Measurements from ENCODE around the gene OR51B4. TPM values are rescaled to one million over a fixed set of nuclear protein-coding genes. Genes with fewer than 3 reads are reported as not detected.
"Not testable (repeated sequence)": the region's sequence is repeated elsewhere in the genome, so short reads cannot be mapped to it uniquely, and the experiment has no call there.

The OR51B4 gene
- not detected for polyA plus RNA-seq
- long read RNA-seq, donor 1 = 0 reads
- long read RNA-seq, donor 2 = 0 reads
- long read RNA-seq, donor 3 = 0 reads
- long read RNA-seq, donor 4 = 0 reads
- long read RNA-seq, donor 5 = 0 reads
- long read RNA-seq, donor 6 = 0 reads
- long read RNA-seq, donor 7 = 0 reads
- long read RNA-seq, donor 8 = 0 reads
- long read RNA-seq, donor 9 = 0 reads
- long read RNA-seq, donor 10 = 0 reads

DNA sequence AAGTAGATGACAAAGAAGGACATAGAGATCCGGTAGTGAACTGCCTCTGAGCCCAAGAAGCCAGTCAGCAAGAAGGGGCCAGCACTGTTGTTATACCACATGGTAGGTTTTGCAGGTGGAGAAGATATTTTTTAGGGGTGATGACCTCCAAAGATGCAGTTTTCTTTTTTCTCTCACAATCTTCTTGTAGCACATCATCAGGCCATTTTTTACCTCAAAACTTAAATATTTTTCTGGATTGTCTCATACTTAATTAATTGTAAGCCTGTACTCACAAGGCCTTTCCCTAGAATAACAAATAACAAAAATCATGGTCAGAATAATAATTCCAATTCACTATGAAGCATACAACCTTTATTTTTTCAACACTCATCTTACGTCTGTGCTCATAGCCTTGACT, at the start of gene OR51B4:
TSS of gene OR51B4 (minus strand) at position 101 of the 400 bp plus-strand sequence. CDS start at position 101, 0 bp downstream.
- no peaks in the 10 kb centered on the region for H3K27me3 ChIP-seq (ENCODE audit: control insufficient read depth in 3 of 3, insufficient read depth in 3 of 3, low read length in 3 of 3)
- no peak within 1 kb of the TSS for H3K27ac ChIP-seq (ENCODE audit: low read depth in 1 of 3, low read length in 2 of 3)
- FAIRE-seq (no peak), DNase-seq (no peak)
- no peaks in the 10 kb centered on the region for H3K36me3 ChIP-seq (ENCODE audit: control insufficient read depth in 3 of 3, insufficient read depth in 2 of 3, low read depth in 1 of 3, low read length in 3 of 3)
- no peaks in the 10 kb centered on the region for H3K9me3 ChIP-seq (ENCODE audit: control insufficient read depth in 2 of 2, insufficient read depth in 1 of 2, low read depth in 1 of 2, low read length in 1 of 2)
- H3K4me1 ChIP-seq (ENCODE audit: control insufficient read depth in 3 of 3, insufficient read depth in 2 of 3, low read depth in 1 of 3, low read length in 2 of 3) = no peaks in the 10 kb centered on the region
- no peak within 1 kb of the TSS for H3K4me3 ChIP-seq (ENCODE audit: low read depth in 1 of 3, low read length in 3 of 3)
- 86 to 90% (median 89%) methylated on average over 2 of the region's 2 CpGs for WGBS, 3 donors

- 31 to 44% (median 43%) methylated on average over 1 of the region's 1 CpG for WGBS, 3 donors
- FAIRE-seq (no peak), DNase-seq (no peak)
- Histone ChIP-seq H3K9me3 (ENCODE audit: control insufficient read depth in 2 of 2, insufficient read depth in 1 of 2, low read depth in 1 of 2, low read length in 1 of 2) (no peaks in the 10 kb centered on the region), H3K4me1 (ENCODE audit: control insufficient read depth in 3 of 3, insufficient read depth in 2 of 3, low read depth in 1 of 3, low read length in 2 of 3) (no peaks in the 10 kb centered on the region), H3K4me3 (ENCODE audit: low read depth in 1 of 3, low read length in 3 of 3) (no peak within 1 kb of the TSS), H3K27ac (ENCODE audit: low read depth in 1 of 3, low read length in 2 of 3) (no peak within 1 kb of the TSS), H3K36me3 (ENCODE audit: control insufficient read depth in 3 of 3, insufficient read depth in 2 of 3, low read depth in 1 of 3, low read length in 3 of 3) (no peaks in the 10 kb centered on the region), H3K27me3 (ENCODE audit: control insufficient read depth in 3 of 3, insufficient read depth in 3 of 3, low read length in 3 of 3) (no peaks in the 10 kb centered on the region)
These were observed 49.5 kb upstream of the OR51B4 start, which contains the start of gene OR51B6 for GRCh38 chr11:5351208-5351607. Gene OR51B6 (plus strand): TSS chr11:5351508. CDS start chr11:5351508, 0 bp downstream.

DNA sequence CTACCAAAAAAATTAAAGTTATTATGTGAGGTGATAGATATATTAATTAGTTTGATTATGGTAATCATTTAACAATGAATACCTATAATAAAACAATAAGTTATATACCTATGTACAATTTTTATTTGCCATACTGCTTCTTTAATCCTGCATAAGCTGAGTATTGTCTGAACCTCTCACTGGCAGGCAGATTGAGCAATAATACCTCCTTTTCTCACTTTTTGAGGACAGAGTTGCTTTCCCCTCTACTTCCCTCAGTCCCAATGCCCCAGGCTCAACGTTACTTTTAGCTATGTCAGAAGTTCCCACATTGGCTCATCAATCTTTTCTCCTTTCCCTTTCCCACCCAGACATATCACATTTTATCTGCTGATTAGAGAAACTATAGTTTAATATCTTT, 47.8 kb upstream of the OR51B4 start:
- Histone ChIP-seq H3K4me1 (ENCODE audit: control insufficient read depth in 3 of 3, insufficient read depth in 2 of 3, low read depth in 1 of 3, low read length in 2 of 3) (no peaks in the 10 kb centered on the region), H3K4me3 (ENCODE audit: low read depth in 1 of 3, low read length in 3 of 3) (no peak overlapping the region), H3K36me3 (ENCODE audit: control insufficient read depth in 3 of 3, insufficient read depth in 2 of 3, low read depth in 1 of 3, low read length in 3 of 3) (no peaks in the 10 kb centered on the region), H3K27me3 (ENCODE audit: control insufficient read depth in 3 of 3, insufficient read depth in 3 of 3, low read length in 3 of 3) (no peaks in the 10 kb centered on the region), H3K9me3 (ENCODE audit: control insufficient read depth in 2 of 2, insufficient read depth in 1 of 2, low read depth in 1 of 2, low read length in 1 of 2) (no peaks in the 10 kb centered on the region), H3K27ac (ENCODE audit: low read depth in 1 of 3, low read length in 2 of 3) (no peak overlapping the region)
- no peak for DNase-seq
- WGBS, 3 donors = 20 to 43% (median 42%) methylated on average over 1 of the region's 1 CpG
- no peak for FAIRE-seq

- H3K4me1 ChIP-seq (ENCODE audit: control insufficient read depth in 3 of 3, insufficient read depth in 2 of 3, low read depth in 1 of 3, low read length in 2 of 3) = no peaks in the 10 kb centered on the region
- no peaks in the 10 kb centered on the region for H3K36me3 ChIP-seq (ENCODE audit: control insufficient read depth in 3 of 3, insufficient read depth in 2 of 3, low read depth in 1 of 3, low read length in 3 of 3)
- no peak for DNase-seq
- FAIRE-seq = no peak
- WGBS, 3 donors = 15 to 41% (median 30%) methylated on average over 3 of the region's 3 CpGs
- H3K9me3 ChIP-seq (ENCODE audit: control insufficient read depth in 2 of 2, insufficient read depth in 1 of 2, low read depth in 1 of 2, low read length in 1 of 2) = no peaks in the 10 kb centered on the region
- no peaks in the 10 kb centered on the region for H3K27me3 ChIP-seq (ENCODE audit: control insufficient read depth in 3 of 3, insufficient read depth in 3 of 3, low read length in 3 of 3)
- no peak overlapping the region for H3K27ac ChIP-seq (ENCODE audit: low read depth in 1 of 3, low read length in 2 of 3)
- H3K4me3 ChIP-seq (ENCODE audit: low read depth in 1 of 3, low read length in 3 of 3) = no peak overlapping the region
These were observed 46.9 kb upstream of the OR51B4 start for GRCh38 chr11:5348551-5349194.

- no peak for DNase-seq
- no peak overlapping the region for H3K4me3 ChIP-seq (ENCODE audit: low read depth in 1 of 3, low read length in 3 of 3)
- H3K27ac ChIP-seq (ENCODE audit: low read depth in 1 of 3, low read length in 2 of 3) = no peak overlapping the region
- no peaks in the 10 kb centered on the region for H3K27me3 ChIP-seq (ENCODE audit: control insufficient read depth in 3 of 3, insufficient read depth in 3 of 3, low read length in 3 of 3)
- H3K9me3 ChIP-seq (ENCODE audit: control insufficient read depth in 2 of 2, insufficient read depth in 1 of 2, low read depth in 1 of 2, low read length in 1 of 2) = no peaks in the 10 kb centered on the region
- H3K4me1 ChIP-seq (ENCODE audit: control insufficient read depth in 3 of 3, insufficient read depth in 2 of 3, low read depth in 1 of 3, low read length in 2 of 3) = no peaks in the 10 kb centered on the region
- no peak for FAIRE-seq
- no peaks in the 10 kb centered on the region for H3K36me3 ChIP-seq (ENCODE audit: control insufficient read depth in 3 of 3, insufficient read depth in 2 of 3, low read depth in 1 of 3, low read length in 3 of 3)
- 46 to 62% (median 51%) methylated on average over 3 of the region's 3 CpGs for WGBS, 3 donors
These were observed 44.1 kb upstream of the OR51B4 start for GRCh38 chr11:5345831-5346230.

GRCh38 chr11:5343474-5344335, 42.0 kb upstream of the OR51B4 start, which contains the start of gene OR51B5:
Gene OR51B5 (minus strand): TSS chr11:5343524. CDS start chr11:5343524, 0 bp downstream.
- Histone ChIP-seq H3K27ac (ENCODE audit: low read depth in 1 of 3, low read length in 2 of 3) (no peak within 1 kb of the TSS), H3K36me3 (ENCODE audit: control insufficient read depth in 3 of 3, insufficient read depth in 2 of 3, low read depth in 1 of 3, low read length in 3 of 3) (no peaks in the 10 kb centered on the region), H3K9me3 (ENCODE audit: control insufficient read depth in 2 of 2, insufficient read depth in 1 of 2, low read depth in 1 of 2, low read length in 1 of 2) (no peaks in the 10 kb centered on the region), H3K4me1 (ENCODE audit: control insufficient read depth in 3 of 3, insufficient read depth in 2 of 3, low read depth in 1 of 3, low read length in 2 of 3) (no peaks in the 10 kb centered on the region), H3K27me3 (ENCODE audit: control insufficient read depth in 3 of 3, insufficient read depth in 3 of 3, low read length in 3 of 3) (no peaks in the 10 kb centered on the region), H3K4me3 (ENCODE audit: low read depth in 1 of 3, low read length in 3 of 3) (no peak within 1 kb of the TSS)
- no peak for FAIRE-seq
- no peak for DNase-seq
- 65 to 74% (median 69%) methylated on average over 6 of the region's 6 CpGs for WGBS, 3 donors

DNA sequence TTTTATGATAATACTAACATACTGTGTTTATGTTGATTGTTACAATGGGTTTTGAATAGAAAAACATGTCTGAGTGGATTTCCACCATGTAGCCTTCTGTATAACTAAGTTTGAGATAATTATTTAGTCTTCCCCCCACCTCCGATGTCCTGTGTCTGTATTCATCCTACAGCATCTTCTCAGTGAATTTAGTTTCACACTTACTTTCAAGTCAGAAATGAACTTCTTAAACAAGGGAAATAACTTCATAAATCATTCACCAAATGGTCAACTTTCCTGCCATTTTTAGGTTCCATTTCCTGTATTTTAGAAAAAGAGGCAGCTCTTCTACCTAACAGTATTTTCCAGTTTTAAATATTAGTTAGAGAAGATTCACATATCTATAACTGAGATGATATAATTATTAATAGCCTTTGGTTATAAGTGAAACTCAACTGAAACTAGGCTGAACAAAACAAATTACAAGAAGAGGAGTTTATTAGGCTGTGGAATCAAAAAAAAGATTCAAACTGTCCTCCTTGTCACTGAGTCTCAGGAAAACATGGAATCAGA, 38.1 kb upstream of the OR51B4 start:
- H3K36me3 ChIP-seq (ENCODE audit: control insufficient read depth in 3 of 3, insufficient read depth in 2 of 3, low read depth in 1 of 3, low read length in 3 of 3) = no peaks in the 10 kb centered on the region
- no peaks in the 10 kb centered on the region for H3K9me3 ChIP-seq (ENCODE audit: control insufficient read depth in 2 of 2, insufficient read depth in 1 of 2, low read depth in 1 of 2, low read length in 1 of 2)
- WGBS, 3 donors = 81 to 93% (median 89%) methylated on average over 1 of the region's 1 CpG
- DNase-seq (no peak), FAIRE-seq (no peak)
- no peaks in the 10 kb centered on the region for H3K27me3 ChIP-seq (ENCODE audit: control insufficient read depth in 3 of 3, insufficient read depth in 3 of 3, low read length in 3 of 3)
- H3K27ac ChIP-seq (ENCODE audit: low read depth in 1 of 3, low read length in 2 of 3) = no peak overlapping the region
- no peak overlapping the region for H3K4me3 ChIP-seq (ENCODE audit: low read depth in 1 of 3, low read length in 3 of 3)
- no peaks in the 10 kb centered on the region for H3K4me1 ChIP-seq (ENCODE audit: control insufficient read depth in 3 of 3, insufficient read depth in 2 of 3, low read depth in 1 of 3, low read length in 2 of 3)

DNA sequence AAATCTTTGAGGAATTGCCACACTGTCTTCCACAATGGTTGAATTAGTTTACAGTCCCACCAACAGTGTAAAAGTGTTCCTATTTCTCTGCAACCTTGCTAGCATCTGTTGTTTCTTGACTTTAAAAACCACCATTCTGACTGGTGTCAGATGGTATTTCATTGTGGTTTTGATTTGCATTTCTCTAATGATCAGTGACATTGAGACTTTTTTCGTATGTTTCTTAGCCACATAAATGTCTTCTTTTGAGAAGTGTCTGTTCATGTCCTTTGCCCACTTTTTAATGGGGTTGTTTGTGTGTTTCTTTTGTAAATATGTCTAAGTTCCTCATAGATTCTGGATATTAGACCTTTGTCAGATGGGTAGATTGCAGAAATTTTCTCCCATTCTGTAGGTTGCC, 35.5 kb upstream of the OR51B4 start:
- H3K4me1 ChIP-seq (ENCODE audit: control insufficient read depth in 3 of 3, insufficient read depth in 2 of 3, low read depth in 1 of 3, low read length in 2 of 3); H3K27me3 ChIP-seq (ENCODE audit: control insufficient read depth in 3 of 3, insufficient read depth in 3 of 3, low read length in 3 of 3); H3K9me3 ChIP-seq (ENCODE audit: control insufficient read depth in 2 of 2, insufficient read depth in 1 of 2, low read depth in 1 of 2, low read length in 1 of 2); H3K27ac ChIP-seq (ENCODE audit: low read depth in 1 of 3, low read length in 2 of 3); H3K36me3 ChIP-seq (ENCODE audit: control insufficient read depth in 3 of 3, insufficient read depth in 2 of 3, low read depth in 1 of 3, low read length in 3 of 3); FAIRE-seq; DNase-seq; H3K4me3 ChIP-seq (ENCODE audit: low read depth in 1 of 3, low read length in 3 of 3): not testable (repeated sequence)
- 76 to 89% (median 79%) methylated on average over 1 of the region's 1 CpG for whole genome bisulfite sequencing, 3 donors
